Activated CD4-positive, alpha-beta T cell treated with anti-CD3 and anti-CD28 coated beads, Interleukin-2, Interleukin-4, amounts not matched to agents 100 ng/mL and 50 ng/mL, durations not matched to agents 16 hours and 8 hours (primary cell): ENCODE measurements around the gene ZBTB48.

Experiments used
- DNase-seq: peaks from one replicate; pipeline ENCODE4 v3.0.0-alpha.2; 2020; ENCODE audit warnings: low spot score

Gene ZBTB48

DNA sequence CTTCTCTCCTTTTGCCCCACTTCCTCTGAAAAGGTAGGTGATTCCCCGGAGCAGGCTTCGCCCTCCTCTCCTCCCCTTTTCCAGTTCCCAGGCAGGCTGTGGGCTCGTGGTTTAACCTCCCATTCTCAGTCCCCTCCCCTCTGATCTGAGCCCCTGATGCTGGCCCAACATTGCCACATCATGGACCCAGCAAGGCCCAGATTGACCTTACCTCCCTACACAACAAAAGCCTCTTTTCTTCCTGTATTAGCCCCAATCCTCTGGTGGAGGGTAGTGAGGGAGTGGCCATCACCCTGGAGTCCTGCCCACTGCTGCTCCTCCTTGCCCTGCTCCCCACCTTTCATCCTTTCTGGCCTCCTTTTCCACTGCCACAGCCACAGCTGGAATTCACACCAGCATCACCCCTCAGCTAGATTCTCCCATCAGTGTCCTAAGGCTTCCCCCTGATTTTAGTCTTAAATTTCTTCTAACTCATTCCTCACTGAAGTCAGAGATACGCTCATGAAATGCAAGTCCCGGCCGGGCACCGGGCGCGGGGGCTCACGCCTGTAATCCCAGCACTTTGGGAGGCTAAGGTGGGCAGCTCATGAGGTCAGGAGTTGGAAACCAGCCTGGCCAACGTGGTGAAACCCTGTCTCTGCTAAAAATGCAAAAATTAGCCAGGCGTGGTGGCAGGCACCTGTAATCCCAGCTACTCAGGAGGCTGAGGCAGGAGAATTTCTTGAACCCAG, 7.0 kb upstream of the ZBTB48 start:
- no peak for DNase-seq

GRCh38 chr1:6574025-6574620, 5.7 kb upstream of the ZBTB48 start:
- DNase-seq, result no peak

DNA sequence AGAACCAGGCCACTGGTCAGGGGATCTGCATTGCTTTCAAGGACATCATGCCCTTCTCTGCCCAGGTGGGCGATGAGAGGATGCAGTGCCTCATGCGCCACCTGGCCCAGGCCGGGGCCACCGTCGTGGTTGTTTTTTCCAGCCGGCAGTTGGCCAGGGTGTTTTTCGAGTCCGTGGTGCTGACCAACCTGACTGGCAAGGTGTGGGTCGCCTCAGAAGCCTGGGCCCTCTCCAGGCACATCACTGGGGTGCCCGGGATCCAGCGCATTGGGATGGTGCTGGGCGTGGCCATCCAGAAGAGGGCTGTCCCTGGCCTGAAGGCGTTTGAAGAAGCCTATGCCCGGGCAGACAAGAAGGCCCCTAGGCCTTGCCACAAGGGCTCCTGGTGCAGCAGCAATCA, 5.0 kb upstream of the ZBTB48 start:
- no peak for DNase-seq

- no peak for DNase-seq
Observed at GRCh38 chr1:6577831-6578525, 1.8 kb upstream of the ZBTB48 start.

- DNase-seq, result no peak
Observed at GRCh38 chr1:6578624-6579373, 995 bp upstream of the ZBTB48 start.

- DNase-seq, result no peak
Observed at GRCh38 chr1:6580119-6580592, 362 bp downstream of the ZBTB48 start.

GRCh38 chr1:6580593-6581409, 1.0 kb downstream of the ZBTB48 start:
- no peak for DNase-seq

- no peak for DNase-seq
Observed at GRCh38 chr1:6581561-6582305, 1.9 kb downstream of the ZBTB48 start.

GRCh38 chr1:6582370-6582769, 2.6 kb downstream of the ZBTB48 start:
- DNase-seq, result no peak

DNA sequence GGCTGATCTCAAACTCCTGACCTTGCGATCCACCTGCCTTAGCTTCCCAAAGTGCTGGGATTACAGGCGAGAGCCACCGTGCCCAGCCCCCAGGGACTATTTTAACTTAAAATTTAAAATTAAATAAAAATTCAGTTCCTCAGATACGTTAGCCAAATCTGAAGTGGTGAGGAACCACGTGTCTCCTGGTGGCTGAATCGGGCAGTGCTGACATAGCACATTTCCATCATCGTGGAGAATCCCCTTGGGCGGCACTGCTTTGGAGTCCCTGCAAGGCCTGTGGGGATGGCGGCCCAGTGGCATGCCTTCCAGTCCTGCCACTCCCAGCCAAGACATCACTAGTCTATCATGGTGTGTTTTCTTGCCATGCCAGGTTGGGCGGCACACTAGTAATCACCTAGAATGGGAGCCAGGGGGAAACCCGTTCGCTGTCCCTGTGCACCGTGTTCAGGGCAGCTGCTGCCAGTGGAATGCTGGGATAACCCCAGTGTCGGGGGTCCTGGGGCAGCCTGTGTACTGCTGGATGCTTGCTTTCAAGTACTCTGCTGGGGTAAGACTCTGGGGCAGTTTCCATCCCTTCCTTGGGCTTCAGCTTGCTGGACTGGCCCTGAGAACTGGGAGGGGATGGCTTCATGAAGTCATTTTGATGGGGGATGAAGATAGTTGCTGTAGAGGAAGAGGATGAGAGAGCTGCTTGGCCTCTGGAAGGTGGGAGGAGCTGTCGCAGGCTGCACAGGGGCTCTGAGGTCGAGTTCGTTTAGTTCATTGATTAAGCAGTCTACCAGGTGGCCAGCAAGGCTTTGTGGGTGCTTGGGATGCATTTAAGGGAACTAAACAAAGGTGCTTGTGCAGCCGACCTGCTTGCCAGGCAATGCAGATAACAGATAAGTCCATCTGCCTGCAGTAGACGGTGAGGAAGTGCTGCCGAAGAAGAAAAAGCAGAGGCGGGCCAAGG, 4.6 kb downstream of the ZBTB48 start:
- no peak for DNase-seq

DNA sequence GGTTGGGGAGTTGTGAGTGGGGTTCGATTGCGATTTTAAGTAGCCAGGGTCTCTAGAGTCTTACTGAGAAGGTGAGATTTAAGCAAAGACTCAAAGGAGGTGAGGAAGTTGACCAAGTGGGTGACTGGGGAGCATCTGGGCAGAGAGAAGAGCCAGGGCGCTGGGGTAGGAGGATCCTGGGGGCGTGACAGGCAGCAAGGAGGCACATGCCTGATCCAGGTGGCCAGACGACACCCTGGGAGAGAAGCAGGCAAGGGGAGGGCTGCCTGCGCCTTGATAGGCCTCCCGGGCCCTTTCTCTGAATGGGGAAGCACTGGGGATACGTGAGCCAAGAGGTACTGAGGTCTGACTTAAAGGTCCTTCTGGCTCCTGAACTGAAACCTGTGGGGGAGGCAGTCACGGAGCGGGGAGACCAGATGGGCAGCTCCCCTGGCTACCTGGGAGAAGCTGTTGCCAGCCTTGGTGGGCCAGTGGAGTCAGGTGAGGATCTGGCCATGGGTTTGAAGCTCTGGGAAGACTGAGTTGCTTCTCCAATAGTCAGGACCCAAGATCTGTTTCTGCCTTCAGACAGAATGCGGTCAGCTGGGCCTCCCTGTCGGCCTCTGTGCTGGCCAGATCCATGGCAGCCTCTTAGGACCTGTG, 5.4 kb downstream of the ZBTB48 start:
- DNase-seq, result no peak

- no peak for DNase-seq
Observed at GRCh38 chr1:6585841-6586240, 6.0 kb downstream of the ZBTB48 start.

- no peak for DNase-seq
Observed at GRCh38 chr1:6586404-6586816, 6.6 kb downstream of the ZBTB48 start.

GRCh38 chr1:6587261-6588005, 7.6 kb downstream of the ZBTB48 start:
- DNase-seq, result no peak

DNA sequence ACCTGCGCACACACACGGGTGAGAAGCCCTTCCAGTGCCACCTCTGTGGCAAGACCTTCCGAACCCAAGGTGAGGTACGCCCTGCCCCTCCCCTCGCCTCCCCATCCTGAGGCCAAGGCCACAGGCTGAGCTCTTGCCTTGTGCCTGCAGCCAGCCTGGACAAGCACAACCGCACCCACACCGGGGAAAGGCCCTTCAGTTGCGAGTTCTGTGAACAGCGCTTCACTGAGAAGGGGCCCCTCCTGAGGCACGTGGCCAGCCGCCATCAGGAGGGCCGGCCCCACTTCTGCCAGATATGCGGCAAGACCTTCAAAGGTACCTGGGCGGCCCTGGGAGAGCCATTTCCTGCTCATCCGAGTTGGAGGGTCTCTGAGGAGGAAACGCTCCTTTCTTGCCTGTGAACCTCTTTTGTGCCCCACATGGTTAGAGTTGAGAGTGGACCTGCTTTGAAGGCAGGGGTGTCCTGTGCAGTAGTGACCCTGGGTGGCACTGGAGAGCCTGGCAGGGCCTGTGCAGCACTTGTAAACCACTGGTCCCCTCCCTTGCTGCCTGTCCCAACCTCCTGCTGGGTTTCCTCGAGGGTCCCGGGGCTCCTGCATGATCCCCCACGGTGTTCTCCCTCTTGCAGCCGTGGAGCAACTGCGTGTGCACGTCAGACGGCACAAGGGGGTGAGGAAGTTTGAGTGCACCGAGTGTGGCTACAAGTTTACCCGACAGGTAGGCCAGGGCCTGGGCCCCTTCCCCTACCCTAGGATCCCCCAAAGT, 8.5 kb downstream of the ZBTB48 start:
- no peak for DNase-seq

- DNase-seq, result no peak
Observed at GRCh38 chr1:6588893-6589520, 9.2 kb downstream of the ZBTB48 start.

DNA sequence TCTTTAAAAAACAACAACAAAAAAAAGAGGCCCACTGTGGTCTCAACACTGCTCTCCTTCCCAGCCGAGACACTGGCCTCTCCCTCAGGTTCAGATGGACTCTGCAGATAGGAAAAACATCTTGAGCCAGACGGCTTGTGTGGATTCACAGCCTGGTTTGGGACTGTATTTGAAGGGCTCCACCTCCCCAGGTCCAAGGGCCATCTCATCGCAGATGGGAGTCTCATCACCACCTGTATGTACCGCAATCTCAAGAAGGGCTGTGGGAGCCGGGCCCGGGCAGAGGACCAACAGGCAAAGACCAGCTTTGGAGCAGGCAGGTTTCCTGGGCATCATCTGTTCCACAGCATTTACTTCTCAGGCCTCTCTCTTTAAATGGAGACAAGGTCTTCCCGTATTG, 10.3 kb downstream of the ZBTB48 start:
- DNase-seq, result no peak
